SK-N-SH (cell line): ENCODE results near the gene PEMT. TPM values are rescaled to one million over a fixed set of nuclear protein-coding genes. Genes with fewer than 3 reads are reported as not detected.
A peak's percentile ranks its signal among the peaks of the same experiment; 100 is the strongest.

ENCODE experiments used
- CTCF ChIA-PET: fragments of 300-600, 350-600 bp; formaldehyde crosslinking; extraction: SDS; loops from one replicate; lab custom pipeline; 2021; lab: Yijun Ruan, JAX
- POLR2A ChIA-PET: fragments of 350-600 bp; sonication (Branson Sonifier 250); formaldehyde crosslinking; extraction: SDS; loops from one replicate; lab custom pipeline; 2020; ENCODE audit warnings: antibody characterized with exemption, inconsistent platforms; lab: Yijun Ruan, JAX
- DNase-seq: peaks from one replicate; pipeline ENCODE4 v3.0.0; 2012
- H2AFZ ChIP-seq: fragments of 200-600 bp; sonication (generic); 2 replicates; pipeline ENCODE4 v1.8.1; 2016; ENCODE audit warnings: antibody characterized with exemption, mild to moderate bottlenecking, low read depth
- H3F3A ChIP-seq: fragments of 200-600 bp; sonication (generic); replicated peaks from 2 replicates; pipeline ENCODE3; 2016; ENCODE audit warnings: antibody characterized with exemption, mild to moderate bottlenecking; ENCODE audit not compliant: insufficient read depth
- H3K27ac ChIP-seq, 2 experiments: fragments of 200-500 bp in 1 of 2; fragments of 200-600 bp in 1 of 2; sonication (Bioruptor generic) in 1 of 2; sonication (generic), shearing (Covaris generic) in 1 of 2; 2 replicates each; pipeline versions ENCODE4 v1.5.1 to v1.6.1; 2014 to 2016; ENCODE audit warnings: low read depth in 2 of 2, inconsistent platforms in 1 of 2, low read length in 1 of 2, mild to moderate bottlenecking in 1 of 2, mixed read lengths in 1 of 2
- H3K27me3 ChIP-seq: fragments of 200-600 bp; sonication (generic), shearing (Covaris generic); 2 replicates; pipeline ENCODE4 v1.6.1; 2016; ENCODE audit warnings: mixed run types; ENCODE audit not compliant: insufficient read depth
- H3K36me3 ChIP-seq, 2 experiments: fragments of 200-500 bp in 1 of 2; fragments of 200-600 bp in 1 of 2; sonication (Bioruptor generic) in 1 of 2; sonication (generic) in 1 of 2; replicated peaks in 1 of 2; 2 replicates each; pipeline versions ENCODE3 to v1.5.1; 2014 to 2016; ENCODE audit warnings: low read length in 1 of 2, mild to moderate bottlenecking in 1 of 2; ENCODE audit not compliant: insufficient read depth in 2 of 2, control insufficient read depth in 1 of 2
- H3K4me1 ChIP-seq, 2 experiments: fragments of 200-500 bp in 1 of 2; fragments of 200-600 bp in 1 of 2; sonication (Bioruptor generic) in 1 of 2; sonication (generic), shearing (Covaris generic) in 1 of 2; 2 replicates each; pipeline versions ENCODE4 v1.5.1 to v1.6.1; 2014 to 2016; ENCODE audit warnings: low read depth in 1 of 2, low read length in 1 of 2, mixed run types in 1 of 2; ENCODE audit not compliant: insufficient read depth in 2 of 2, control insufficient read depth in 1 of 2
- H3K4me2 ChIP-seq: fragments of 200-600 bp; sonication (generic), shearing (Covaris generic); 2 replicates; pipeline ENCODE4 v1.6.1; 2017; ENCODE audit warnings: mixed run types
- H3K4me3 ChIP-seq, 2 experiments: fragments of 200-500 bp in 1 of 2; fragments of 200-600 bp in 1 of 2; sonication (Bioruptor generic) in 1 of 2; sonication (generic), shearing (Covaris generic) in 1 of 2; 2 replicates each; pipeline versions ENCODE4 v1.5.1 to v1.8.1; 2014 to 2016; ENCODE audit warnings: low read depth in 2 of 2, inconsistent platforms in 1 of 2, low read length in 1 of 2, mild to moderate bottlenecking in 1 of 2, mixed read lengths in 1 of 2, moderate library complexity in 1 of 2
- H3K79me2 ChIP-seq: fragments of 200-600 bp; sonication (generic); 2 replicates; pipeline ENCODE4 v1.8.1; 2017; ENCODE audit warnings: mild to moderate bottlenecking; ENCODE audit not compliant: insufficient read depth
- H3K9ac ChIP-seq: fragments of 200-600 bp; sonication (generic); 2 replicates; pipeline ENCODE4 v1.6.1; 2017; ENCODE audit warnings: mixed run types
- H3K9me2 ChIP-seq: fragments of 200-600 bp; sonication (generic); 2 replicates; pipeline ENCODE4 v1.6.1; 2017; ENCODE audit warnings: mixed run types
- H3K9me3 ChIP-seq: fragments of 200-600 bp; sonication (generic); 2 replicates; pipeline ENCODE4 v1.6.1; 2017; ENCODE audit warnings: mixed run types, mild to moderate bottlenecking, moderate library complexity
- H4K20me1 ChIP-seq: fragments of 200-600 bp; sonication (generic); 2 replicates; pipeline ENCODE4 v1.6.1; 2017; ENCODE audit warnings: mild to moderate bottlenecking, mixed run types; ENCODE audit not compliant: insufficient read depth
- ELF1 ChIP-seq: IDR thresholded peaks from 2 replicates; pipeline ENCODE4 v1.4.0; 2012
- FOSL2 ChIP-seq: IDR thresholded peaks from 2 replicates; pipeline ENCODE4 v1.4.0; 2012; ENCODE audit warnings: low read depth, mild to moderate bottlenecking, moderate library complexity, borderline replicate concordance
- JUND ChIP-seq: IDR thresholded peaks from 2 replicates; pipeline ENCODE4 v1.4.0; 2012
- MEF2A ChIP-seq: IDR thresholded peaks from 2 replicates; pipeline ENCODE4 v1.4.0; 2012; ENCODE audit warnings: low read depth, borderline replicate concordance
- NFIC ChIP-seq: IDR thresholded peaks from 2 replicates; pipeline ENCODE4 v1.4.0; 2012; ENCODE audit warnings: borderline replicate concordance
- RAD21 ChIP-seq: IDR thresholded peaks from 2 replicates; pipeline ENCODE4 v1.6.1; 2012; ENCODE audit warnings: mild to moderate bottlenecking, low read length
- SIN3A ChIP-seq: IDR thresholded peaks from 2 replicates; pipeline ENCODE4 v1.6.1; 2012; ENCODE audit warnings: low read depth, mild to moderate bottlenecking, low read length, moderate library complexity, borderline replicate concordance
- SMC3 ChIP-seq: IDR thresholded peaks from 2 replicates; pipeline ENCODE4 v1.6.1; 2012; ENCODE audit warnings: low read depth, low read length, improper control_type of control experiment
- USF2 ChIP-seq: fragments of 150-350 bp; IDR thresholded peaks from 2 replicates; pipeline ENCODE4 v1.6.1; 2017; ENCODE audit warnings: antibody characterized with exemption, low read length, low read depth, borderline replicate concordance
- WGBS: methylation state at CpG from one replicate; pipeline ENCODE4 v1.1.6; 2017; ENCODE audit warnings: low lambda C conversion rate; 5-methylcytosine and 5-hydroxymethylcytosine counted together
- polyA plus RNA-seq, 3 experiments: library from polyadenylated mRNA; depleted of rRNA; stranded (reverse); fragments of >200 nt; gene quantifications; 2 replicates each; pipeline ENCODE4 v1.2.3, GENCODE V29; 2012

PEMT gene
- polyA plus RNA-seq, 1 of the 3 experiments (the other 2 are of a cell fraction): 52.8 TPM

- no peak for DNase-seq
- peaks cover 0 to 10% of the 10 kb centered on the region in 2 experiments; a peak in 1 of 4 replicates for H3K4me1 ChIP-seq
- no peaks in the 10 kb centered on the region for H4K20me1 ChIP-seq
- H3K27me3 ChIP-seq: no peaks in the 10 kb centered on the region
- H3K79me2 ChIP-seq: peaks cover 14% of the 10 kb centered on the region
- H3K9ac ChIP-seq: no peak overlapping the region
- no peak for TF ChIP-seq NFIC
- no peak for TF ChIP-seq USF2
- TF ChIP-seq MEF2A: no peak
- TF ChIP-seq SIN3A: no peak
- TF ChIP-seq RAD21: no peak
- no peaks in the 10 kb centered on the region for H3K9me2 ChIP-seq
- H2AFZ ChIP-seq: no peak overlapping the region
- no peaks in the 10 kb centered on the region for H3K9me3 ChIP-seq
- H3K4me3 ChIP-seq: no peak overlapping the region
- H3K4me2 ChIP-seq: no peak overlapping the region
- no peaks in the 10 kb centered on the region for H3K36me3 ChIP-seq
- no peak overlapping the region for H3K27ac ChIP-seq
- 94% methylated on average over 3 of the region's 4 CpGs for WGBS
- CTCF ChIA-PET: interaction anchor here (2.1 kb wide), 1 partner anchor 18 kb away, joined by 8 read pairs; no protein-coding TSS in a partner anchor
- no peaks in the 10 kb centered on the region for H3F3A ChIP-seq
- POLR2A ChIA-PET: no interaction called here
Observed at GRCh38 chr17:17595755-17596154, 4.2 kb upstream of the PEMT start.

- peak overlapping the region; percentile 92; the same call in 1 of the 2 replicates for H3K9ac ChIP-seq
- H4K20me1 ChIP-seq: no peaks in the 10 kb centered on the region
- TF ChIP-seq JUND (no peak), SMC3 (no peak)
- H3K36me3 ChIP-seq: no peaks in the 10 kb centered on the region
- ChIA-PET CTCF (interaction anchor here (1.7 to 3.7 kb wide), 3 partner anchors 20 to 97 kb away, joined by 5 to 19 read pairs (median 10); partner anchors contain the start of gene RASD1), POLR2A (no interaction called here)
- peaks cover 4 to 21% of the 10 kb centered on the region in 2 experiments; a peak in 1 of 4 replicates for H3K4me1 ChIP-seq
- H3K9me2 ChIP-seq: no peaks in the 10 kb centered on the region
- no peak for DNase-seq
- no peaks in the 10 kb centered on the region for H3F3A ChIP-seq
- peaks cover 26% of the 10 kb centered on the region for H3K79me2 ChIP-seq
- no peak overlapping the region for H3K27ac ChIP-seq
- H3K9me3 ChIP-seq: no peaks in the 10 kb centered on the region
- 99% methylated on average over 5 of the region's 6 CpGs for WGBS
- peak overlapping the region; percentile 95 for H3K4me2 ChIP-seq
- no peaks in the 10 kb centered on the region for H3K27me3 ChIP-seq
- H2AFZ ChIP-seq: no peak overlapping the region
- no peak overlapping the region for H3K4me3 ChIP-seq
Observed at GRCh38 chr17:17593222-17593620, 1.7 kb upstream of the PEMT start.

DNA sequence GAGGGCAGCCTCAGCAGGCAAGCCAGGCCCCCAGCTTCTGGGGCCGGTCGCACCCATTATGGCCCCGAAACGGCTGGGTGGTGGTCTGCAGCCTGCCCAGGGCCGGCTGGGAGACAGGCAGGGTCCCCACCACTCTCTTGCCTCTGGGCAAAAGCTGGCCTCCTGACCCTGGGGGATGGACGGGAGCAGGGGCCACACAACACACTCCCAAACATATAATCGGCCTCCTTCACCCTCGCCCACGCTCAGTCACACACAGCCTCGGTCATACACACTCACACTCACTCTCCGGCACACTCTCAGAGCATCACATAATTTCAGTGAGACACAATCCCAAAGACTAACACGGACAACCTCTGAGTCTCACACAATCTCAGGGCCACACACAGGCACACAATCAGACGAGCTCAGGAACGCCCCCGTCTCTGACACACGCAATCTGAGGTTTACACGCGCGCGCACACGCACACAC lies 589 bp downstream of the PEMT start:
- TF ChIP-seq NFIC: no peak
- no peak for TF ChIP-seq RAD21
- no peak for TF ChIP-seq ELF1
- TF ChIP-seq FOSL2: no peak
- H4K20me1 ChIP-seq: no peaks in the 10 kb centered on the region
- H3K9me2 ChIP-seq: no peaks in the 10 kb centered on the region
- H3K9ac ChIP-seq: peak overlapping the region; percentile 92
- WGBS: 0% methylated on average over 15 of the region's 21 CpGs
- peaks cover 26% of the 10 kb centered on the region for H3K79me2 ChIP-seq
- CTCF ChIA-PET: interaction anchor here (1.1 to 4.8 kb wide), 10 partner anchors 11 to 236 kb away, joined by 3 to 24 read pairs (median 4); partner anchors contain the start of gene RASD1
- DNase-seq: peak; percentile 60
- H3K4me2 ChIP-seq: peak overlapping the region; percentile 95
- peaks cover 3% of the 10 kb centered on the region for H3F3A ChIP-seq
- H3K27me3 ChIP-seq: no peaks in the 10 kb centered on the region
- POLR2A ChIA-PET: interaction anchor here (1.2 kb wide), 1 partner anchor 9 kb away, joined by 4 read pairs; no protein-coding TSS in a partner anchor
- peak overlapping the region; percentile 77 to 92 for H3K27ac ChIP-seq
- H3K9me3 ChIP-seq: no peaks in the 10 kb centered on the region
- H3K4me3 ChIP-seq: peak overlapping the region; percentile 85 to 88
- H2AFZ ChIP-seq: peak overlapping the region; percentile 91
- peaks cover 4 to 21% of the 10 kb centered on the region in 2 experiments; a peak in 1 of 4 replicates for H3K4me1 ChIP-seq
- peaks cover 0 to 6% of the 10 kb centered on the region in 2 experiments for H3K36me3 ChIP-seq
